ENCODE results near the gene CFAP100.

Gene CFAP100

GRCh38 chr3:126394179-126394976 is at the start of gene CFAP100:
Gene CFAP100, plus strand, starts transcription at chr3:126394909. Its CDS starts 1,092 bp downstream, at chr3:126396001.
- no peak for DNase-seq

GRCh38 chr3:126345231-126345630 is 49.5 kb upstream of the CFAP100 start:
- no peak for DNase-seq

GRCh38 chr3:126345641-126346460 is 48.9 kb upstream of the CFAP100 start:
- DNase-seq, result no peak

- DNase-seq, result no peak
Measured at GRCh38 chr3:126346466-126346865, 48.2 kb upstream of the CFAP100 start.

- no peak for DNase-seq
Measured at GRCh38 chr3:126347543-126348161, 47.1 kb upstream of the CFAP100 start.

GRCh38 chr3:126348308-126348920 is 46.3 kb upstream of the CFAP100 start:
- DNase-seq, result no peak

GRCh38 chr3:126349071-126349470 is 45.6 kb upstream of the CFAP100 start:
- no peak for DNase-seq

GRCh38 chr3:126349611-126350501 is 44.9 kb upstream of the CFAP100 start:
- DNase-seq, result no peak

GRCh38 chr3:126350502-126351085 is 44.1 kb upstream of the CFAP100 start:
- no peak for DNase-seq

- no peak for DNase-seq
Measured at GRCh38 chr3:126351086-126351770, 43.5 kb upstream of the CFAP100 start.

- DNase-seq, result no peak
Measured at GRCh38 chr3:126351771-126352475, 42.8 kb upstream of the CFAP100 start.

- no peak for DNase-seq
Measured at GRCh38 chr3:126352476-126353454, 41.9 kb upstream of the CFAP100 start.

- no peak for DNase-seq
Measured at GRCh38 chr3:126353694-126354321, 40.9 kb upstream of the CFAP100 start.

GRCh38 chr3:126354776-126355175 is 39.9 kb upstream of the CFAP100 start:
- DNase-seq, result no peak

GRCh38 chr3:126355251-126355650 is 39.5 kb upstream of the CFAP100 start:
- DNase-seq, result no peak

- no peak for DNase-seq
Measured at GRCh38 chr3:126355777-126356372, 38.8 kb upstream of the CFAP100 start.

- DNase-seq, result no peak
Measured at GRCh38 chr3:126356373-126357264, 38.1 kb upstream of the CFAP100 start.

All from activated T-cell treated with anti-CD3 and anti-CD28 coated beads for 4 hours (primary cell).